SU-DHL-6 (cell line): ENCODE measurements around the gene MCTP1.

ENCODE experiments used
- H2AFZ ChIP-seq: fragments of 200-600 bp; sonication (generic); 2 replicates; pipeline ENCODE4 v1.6.1; 2014; ENCODE audit warnings: low read depth, mild to moderate bottlenecking, moderate library complexity, mixed read lengths, antibody characterized with exemption, low read length; ENCODE audit not compliant: severe bottlenecking
- H3F3A ChIP-seq: fragments of 200-600 bp; shearing (Covaris generic); 2 replicates; pipeline ENCODE4 v1.6.0; 2016; ENCODE audit warnings: antibody characterized with exemption, mild to moderate bottlenecking; ENCODE audit not compliant: insufficient read depth
- H3K27ac ChIP-seq: fragments of 200-600 bp; sonication (generic); 2 replicates; pipeline ENCODE4 v1.5.1; 2016; ENCODE audit warnings: low read depth, mild to moderate bottlenecking, low read length, moderate library complexity, mixed read lengths
- H3K27me3 ChIP-seq: fragments of 200-600 bp; sonication (generic), shearing (Covaris generic); 2 replicates; pipeline ENCODE4 v1.6.0; 2014; ENCODE audit warnings: mild to moderate bottlenecking, low read length
- H3K36me3 ChIP-seq: fragments of 200-600 bp; sonication (generic); 2 replicates; pipeline ENCODE4 v1.6.1; 2014; ENCODE audit warnings: mild to moderate bottlenecking, low read length, mixed read lengths
- H3K4me2 ChIP-seq: fragments of 300-600, 200-600 bp; shearing (Covaris generic), sonication (generic); 2 replicates; pipeline ENCODE4 v1.6.0; 2014; ENCODE audit warnings: low read length, low read depth, mild to moderate bottlenecking; ENCODE audit not compliant: poor library complexity, severe bottlenecking
- H3K4me3 ChIP-seq: fragments of 200-600 bp; sonication (generic); 2 replicates; pipeline ENCODE4 v1.5.1; 2014; ENCODE audit warnings: antibody characterized with exemption, low read length, mild to moderate bottlenecking, mixed read lengths; ENCODE audit not compliant: insufficient read depth, poor library complexity, severe bottlenecking
- H3K79me2 ChIP-seq: fragments of 200-600 bp; sonication (generic); 2 replicates; pipeline ENCODE4 v1.6.1; 2014; ENCODE audit warnings: mild to moderate bottlenecking, low read length, moderate library complexity; ENCODE audit not compliant: insufficient read depth
- H3K9ac ChIP-seq: fragments of 200-600 bp; sonication (generic); 2 replicates; pipeline ENCODE4 v1.7.0; 2014; ENCODE audit warnings: mild to moderate bottlenecking, low read length
- H3K9me2 ChIP-seq: fragments of 200-600 bp; sonication (generic); replicated peaks from 2 replicates; pipeline ENCODE4 v1.6.1; 2014; ENCODE audit warnings: low read length; ENCODE audit not compliant: insufficient read depth
- H3K9me3 ChIP-seq: fragments of 200-600 bp; sonication (generic); 2 replicates; pipeline ENCODE4 v1.6.1; 2014; ENCODE audit warnings: low read length, mixed read lengths; ENCODE audit not compliant: insufficient read depth
- H4K20me1 ChIP-seq: fragments of 200-600 bp; sonication (generic); 2 replicates; pipeline ENCODE4 v1.6.1; 2014; ENCODE audit warnings: low read depth, mild to moderate bottlenecking, antibody characterized with exemption, low read length, moderate library complexity, mixed read lengths
- CTCF ChIP-seq: fragments of 200-600 bp; sonication (generic); IDR thresholded peaks from one replicate; pipeline ENCODE4 v1.5.1; 2017; ENCODE audit warnings: antibody characterized with exemption, mild to moderate bottlenecking, low read length, moderate library complexity; ENCODE audit not compliant: insufficient read depth, poor library complexity, severe bottlenecking
- EZH2phosphoT487 ChIP-seq: fragments of 200-600 bp; sonication (generic), shearing (Covaris generic); conservative IDR thresholded peaks from 2 replicates; pipeline ENCODE4 v1.6.1; 2018; ENCODE audit warnings: mild to moderate bottlenecking, antibody characterized with exemption, low read length, moderate library complexity, mixed read lengths

MCTP1 gene

GRCh38 chr5:95235439-95235982 lies 49.4 kb downstream of the MCTP1 start:
- Histone ChIP-seq H3K4me3 (no peak overlapping the region), H3K36me3 (no peaks in the 10 kb centered on the region), H3K27ac (no peak overlapping the region), H3K9me2 (no peaks in the 10 kb centered on the region), H3F3A (no peaks in the 10 kb centered on the region), H2AFZ (no peak overlapping the region), H3K9ac (no peak overlapping the region), H4K20me1 (no peaks in the 10 kb centered on the region), H3K79me2 (no peaks in the 10 kb centered on the region), H3K9me3 (no peaks in the 10 kb centered on the region), H3K27me3 (no peaks in the 10 kb centered on the region), H3K4me2 (no peak overlapping the region)
- no peak for TF ChIP-seq EZH2phosphoT487
- no peak for TF ChIP-seq CTCF

GRCh38 chr5:95229646-95230045 lies 55.2 kb downstream of the MCTP1 start:
- no peaks in the 10 kb centered on the region for H4K20me1 ChIP-seq
- no peak overlapping the region for H3K27ac ChIP-seq
- H3K36me3 ChIP-seq = no peaks in the 10 kb centered on the region
- H3K9me3 ChIP-seq = no peaks in the 10 kb centered on the region
- no peak overlapping the region for H2AFZ ChIP-seq
- no peaks in the 10 kb centered on the region for H3K9me2 ChIP-seq
- H3K9ac ChIP-seq = no peak overlapping the region
- H3K27me3 ChIP-seq = no peaks in the 10 kb centered on the region
- no peak overlapping the region for H3K4me3 ChIP-seq
- H3K79me2 ChIP-seq = no peaks in the 10 kb centered on the region
- no peak overlapping the region for H3K4me2 ChIP-seq
- TF ChIP-seq EZH2phosphoT487 = no peak
- TF ChIP-seq CTCF = no peak
- H3F3A ChIP-seq = no peaks in the 10 kb centered on the region

- Histone ChIP-seq H3K79me2 (no peaks in the 10 kb centered on the region), H4K20me1 (no peaks in the 10 kb centered on the region), H3K27me3 (no peaks in the 10 kb centered on the region), H2AFZ (no peak overlapping the region), H3K9ac (no peak overlapping the region), H3K27ac (no peak overlapping the region), H3K36me3 (no peaks in the 10 kb centered on the region), H3K4me3 (no peak overlapping the region), H3K9me3 (no peaks in the 10 kb centered on the region), H3K9me2 (no peaks in the 10 kb centered on the region), H3K4me2 (no peak overlapping the region), H3F3A (no peaks in the 10 kb centered on the region)
- TF ChIP-seq EZH2phosphoT487 (no peak), CTCF (no peak)
Observed at GRCh38 chr5:95224701-95225459, 60.0 kb downstream of the MCTP1 start.
